GM12874 (cell line): ENCODE results near the gene SLC9A9.

Experiments used
- TF ChIP-seq, protein P1 (sequence below): IDR thresholded peaks from 2 replicates; pipeline ENCODE4 v1.5.1; 2011; ENCODE audit warnings: low read depth, mild to moderate bottlenecking, control low read depth, low read length, moderate library complexity; ENCODE audit not compliant: insufficient read depth

The SLC9A9 gene

DNA sequence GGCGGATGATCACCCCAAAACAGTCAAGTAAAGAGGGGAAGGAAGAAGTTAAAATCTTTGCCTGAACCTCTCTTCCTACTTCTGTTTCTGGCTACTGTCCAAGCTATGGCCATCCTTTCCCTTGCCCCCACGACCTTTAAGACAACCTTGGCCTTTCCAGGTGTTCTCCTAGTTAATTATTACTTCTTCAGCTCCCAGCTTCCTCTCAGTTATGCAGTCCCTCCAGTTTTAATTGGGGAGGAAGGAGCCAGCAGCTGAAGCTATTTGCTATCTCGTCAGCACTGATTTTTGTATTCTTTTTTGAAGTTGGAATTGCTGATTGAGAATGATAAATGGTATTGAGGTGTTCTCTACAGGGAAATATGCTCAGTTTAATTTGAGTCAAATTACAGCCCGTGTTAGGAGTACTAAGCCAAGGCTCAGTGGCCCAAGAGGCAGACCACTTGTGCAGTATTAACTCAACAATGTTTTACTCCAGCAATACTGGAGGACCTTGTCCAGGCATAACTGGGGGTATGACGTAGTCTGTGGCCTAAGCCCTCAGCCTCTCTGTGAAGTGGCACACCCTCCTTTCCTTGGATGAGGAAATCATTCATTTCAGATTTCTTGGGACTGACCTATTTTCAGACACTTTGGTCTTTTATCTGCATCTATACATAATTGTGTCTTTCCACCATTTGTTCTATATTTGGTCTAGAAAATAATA is 336.9 kb downstream of the SLC9A9 start:
- TF ChIP-seq, protein P1, sequence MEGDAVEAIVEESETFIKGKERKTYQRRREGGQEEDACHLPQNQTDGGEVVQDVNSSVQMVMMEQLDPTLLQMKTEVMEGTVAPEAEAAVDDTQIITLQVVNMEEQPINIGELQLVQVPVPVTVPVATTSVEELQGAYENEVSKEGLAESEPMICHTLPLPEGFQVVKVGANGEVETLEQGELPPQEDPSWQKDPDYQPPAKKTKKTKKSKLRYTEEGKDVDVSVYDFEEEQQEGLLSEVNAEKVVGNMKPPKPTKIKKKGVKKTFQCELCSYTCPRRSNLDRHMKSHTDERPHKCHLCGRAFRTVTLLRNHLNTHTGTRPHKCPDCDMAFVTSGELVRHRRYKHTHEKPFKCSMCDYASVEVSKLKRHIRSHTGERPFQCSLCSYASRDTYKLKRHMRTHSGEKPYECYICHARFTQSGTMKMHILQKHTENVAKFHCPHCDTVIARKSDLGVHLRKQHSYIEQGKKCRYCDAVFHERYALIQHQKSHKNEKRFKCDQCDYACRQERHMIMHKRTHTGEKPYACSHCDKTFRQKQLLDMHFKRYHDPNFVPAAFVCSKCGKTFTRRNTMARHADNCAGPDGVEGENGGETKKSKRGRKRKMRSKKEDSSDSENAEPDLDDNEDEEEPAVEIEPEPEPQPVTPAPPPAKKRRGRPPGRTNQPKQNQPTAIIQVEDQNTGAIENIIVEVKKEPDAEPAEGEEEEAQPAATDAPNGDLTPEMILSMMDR, result no peak

DNA sequence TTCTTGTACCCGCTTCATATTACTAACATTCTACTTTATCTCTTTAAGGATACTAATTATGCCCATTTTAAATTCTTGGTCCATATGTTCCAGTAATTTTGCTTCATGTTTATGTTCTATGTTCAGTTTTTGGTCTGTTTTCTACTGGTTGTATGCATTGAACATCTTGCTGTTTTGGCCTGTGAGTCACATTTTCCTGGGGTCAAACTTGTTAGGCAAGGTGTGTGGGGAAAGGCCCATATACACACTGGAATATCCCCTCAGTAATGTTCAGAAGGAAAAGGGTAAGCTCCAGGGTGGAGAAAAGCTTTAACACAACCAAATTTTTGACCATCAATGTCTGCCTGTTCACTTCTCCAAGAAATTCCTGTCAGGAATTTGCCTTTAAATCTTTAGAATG is 337.7 kb downstream of the SLC9A9 start:
- TF ChIP-seq, protein P1, result no peak

DNA sequence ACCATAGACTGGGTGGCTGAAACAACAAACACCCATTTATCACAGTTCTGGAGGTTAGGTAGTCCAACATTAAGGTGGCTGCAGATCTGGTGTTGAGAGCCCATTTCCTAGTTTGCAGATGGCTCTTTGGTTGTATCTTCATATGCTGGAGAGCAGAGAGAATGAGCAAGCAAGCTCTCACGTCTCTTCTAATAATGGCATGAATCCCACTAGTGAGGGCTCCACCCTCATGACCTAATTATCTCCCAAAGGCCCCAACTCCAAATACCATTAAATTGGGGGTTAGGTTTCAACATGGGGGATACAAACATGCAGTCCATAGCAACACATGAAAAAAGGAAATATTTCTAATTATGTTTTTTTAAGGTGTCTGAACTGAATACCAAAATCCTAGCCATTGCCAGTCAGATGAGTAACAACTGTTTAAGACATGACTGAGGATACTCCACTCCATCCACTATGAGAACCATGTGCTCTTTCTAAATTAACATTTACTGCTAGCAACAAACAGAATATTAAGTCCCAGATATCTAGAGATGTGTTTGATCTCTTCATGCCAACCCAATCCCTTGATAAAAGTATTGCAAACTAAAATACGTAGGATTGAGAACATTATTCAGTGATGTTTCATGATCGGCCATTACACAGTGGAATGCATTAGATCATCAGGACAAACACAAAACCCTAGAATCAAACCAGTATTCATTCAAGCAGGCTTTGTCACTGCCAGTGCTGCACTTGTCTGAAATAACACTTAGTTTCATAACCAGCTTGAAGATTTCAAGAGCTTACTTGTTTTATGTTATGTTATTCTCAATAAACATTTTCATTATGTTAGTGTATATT is 340.3 kb downstream of the SLC9A9 start:
- TF ChIP-seq, protein P1, result no peak

DNA sequence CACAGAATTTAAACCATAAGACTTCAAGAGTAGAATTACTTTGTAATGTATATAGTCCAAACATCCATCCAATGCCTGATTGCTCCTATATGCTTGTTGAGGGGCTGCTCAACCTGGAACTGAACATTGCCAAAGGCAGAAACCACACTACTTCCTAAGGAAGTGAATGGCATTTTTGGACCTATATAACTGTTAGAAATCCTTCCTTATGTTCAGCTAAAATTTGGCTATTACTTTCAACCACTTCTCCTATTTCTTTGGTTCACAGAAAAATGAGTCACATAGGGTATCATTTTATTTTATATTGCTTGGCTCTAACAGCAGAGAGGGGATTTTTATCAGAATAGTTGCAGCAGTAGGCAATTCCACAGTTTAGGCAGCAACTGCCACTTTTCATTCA is 342.1 kb downstream of the SLC9A9 start:
- TF ChIP-seq, protein P1, result no peak

DNA sequence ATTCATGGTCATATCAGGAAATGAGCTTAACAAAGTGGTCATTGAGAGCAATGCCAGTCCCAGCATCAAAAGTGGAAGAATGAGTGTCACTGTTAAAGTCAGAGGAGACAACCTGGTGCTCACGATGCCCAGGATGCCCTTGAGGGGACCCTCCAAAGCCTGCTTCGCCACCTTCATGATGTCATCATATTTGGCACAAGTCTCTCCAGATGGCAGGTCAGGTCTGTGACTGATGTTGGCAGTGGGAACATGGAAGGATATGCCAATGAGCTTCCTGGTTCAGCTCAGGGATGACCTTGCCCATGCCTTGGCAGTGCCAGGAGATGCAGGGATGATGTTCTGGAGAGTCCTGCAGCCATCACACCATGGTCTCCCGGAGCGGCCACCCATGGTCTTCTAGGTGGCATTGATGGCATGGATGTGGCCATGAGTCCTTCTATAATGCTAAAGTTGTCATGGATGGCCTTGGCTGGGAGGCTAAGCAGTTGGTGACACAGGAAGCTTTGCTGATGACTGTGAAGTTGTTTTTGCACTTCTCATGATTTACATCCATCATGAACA is 344.9 kb downstream of the SLC9A9 start:
- TF ChIP-seq, protein P1, result no peak

DNA sequence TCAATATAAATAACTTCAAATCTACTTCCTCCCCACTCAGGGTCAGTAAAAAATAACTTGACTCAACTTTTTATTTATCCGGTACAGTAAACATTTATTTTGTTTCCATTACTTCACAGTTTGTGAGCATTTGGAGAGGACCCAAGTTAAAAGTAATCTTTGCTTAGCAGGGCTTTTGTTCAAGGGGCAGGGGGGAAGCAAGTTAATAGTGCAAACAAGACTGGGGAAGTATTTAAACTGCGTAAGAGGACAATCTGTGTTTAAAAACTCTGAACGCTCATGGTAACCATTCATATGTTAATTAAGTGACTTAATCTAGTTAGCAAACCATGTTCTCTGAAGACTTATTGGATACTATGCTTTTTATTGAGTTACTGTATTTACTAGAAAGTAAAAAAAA is 346.2 kb downstream of the SLC9A9 start:
- TF ChIP-seq, protein P1, result no peak

DNA sequence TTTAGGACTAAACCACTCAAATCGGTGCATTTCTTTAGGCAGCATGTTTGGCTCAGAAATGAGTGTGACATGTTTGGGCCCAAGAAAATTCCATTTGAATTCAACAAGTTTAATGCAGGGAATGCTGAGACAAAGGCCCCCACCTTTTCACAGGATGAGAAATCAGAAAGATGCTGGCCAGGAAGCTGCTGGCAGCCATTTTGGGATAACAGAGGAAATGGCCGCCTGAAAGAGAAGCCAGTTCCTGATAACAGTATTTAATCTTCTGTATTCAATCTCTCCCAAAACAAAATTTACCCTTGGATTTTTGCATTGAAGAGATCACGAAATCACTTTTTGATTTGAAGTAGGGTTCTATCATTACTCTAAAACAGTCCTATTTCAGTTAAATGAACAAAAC is 350.9 kb downstream of the SLC9A9 start:
- TF ChIP-seq, protein P1, result no peak
